ENCODE results near the gene CDK5RAP2.

CDK5RAP2 gene

GRCh38 chr9:120386390-120387131 lies 193.4 kb downstream of the CDK5RAP2 start:
- Histone ChIP-seq H2AFZ (ENCODE audit: low read length) (no peak overlapping the region), H3K18ac (ENCODE audit: low read length) (no peak overlapping the region), H2BK15ac (ENCODE audit: low read length) (no peak overlapping the region), H3K4me2 (ENCODE audit: insufficient read depth, low read length, poor library complexity, severe bottlenecking) (no peak overlapping the region), H3K4me1 (ENCODE audit: control insufficient read depth in 2 of 2, insufficient read depth in 1 of 2, low read depth in 1 of 2, low read length in 2 of 2) (peaks cover 12 to 17% of the 10 kb centered on the region in 2 donors), H3K27me3 (ENCODE audit: control insufficient read depth in 3 of 3, insufficient read depth in 3 of 3, low read depth in 1 of 3, low read length in 3 of 3) (no peaks in the 10 kb centered on the region), H2AK5ac (ENCODE audit: low read depth, low read length) (no peak overlapping the region), H3K23ac (ENCODE audit: low read depth, low read length, poor library complexity) (no peak overlapping the region), H4K8ac (ENCODE audit: low read depth, low read length) (no peak overlapping the region), H3K9ac (ENCODE audit: low read depth, low read length, poor library complexity) (no peak overlapping the region), H3K4ac (ENCODE audit: low read length) (no peak overlapping the region), H2BK120ac (ENCODE audit: low read depth, low read length) (no peak overlapping the region), H2BK5ac (ENCODE audit: low read length) (no peak overlapping the region), H2BK12ac (ENCODE audit: low read length) (no peak overlapping the region), H4K91ac (ENCODE audit: low read depth, low read length, poor library complexity) (no peak overlapping the region), H3K36me3 (replicated peaks in 1 of 2; ENCODE audit: control insufficient read depth in 2 of 2, insufficient read depth in 2 of 2, low read length in 2 of 2) (peaks cover 22 to 49% of the 10 kb centered on the region in 2 donors), H3K14ac (ENCODE audit: low read length) (peak overlapping the region; percentile 41), H3K79me1 (ENCODE audit: low read depth, low read length) (no peaks in the 10 kb centered on the region), H3K4me3 (ENCODE audit: low read length in 2 of 2) (no peak overlapping the region), H3K27ac (replicated peaks; ENCODE audit: low read length) (no peak overlapping the region), H3K9me3 (replicated peaks in 1 of 2; ENCODE audit: control insufficient read depth in 2 of 2, insufficient read depth in 1 of 2, low read depth in 1 of 2, low read length in 2 of 2) (no peaks in the 10 kb centered on the region)
- DNase-seq (ENCODE audit: low spot score): no peak
- no CpG with 5 or more reads among the region's 11 CpGs for WGBS, 2 donors (ENCODE audit: extremely low coverage in 2 of 2, insufficient read length in 2 of 2, insufficient replicate concordance in 1 of 2)

DNA sequence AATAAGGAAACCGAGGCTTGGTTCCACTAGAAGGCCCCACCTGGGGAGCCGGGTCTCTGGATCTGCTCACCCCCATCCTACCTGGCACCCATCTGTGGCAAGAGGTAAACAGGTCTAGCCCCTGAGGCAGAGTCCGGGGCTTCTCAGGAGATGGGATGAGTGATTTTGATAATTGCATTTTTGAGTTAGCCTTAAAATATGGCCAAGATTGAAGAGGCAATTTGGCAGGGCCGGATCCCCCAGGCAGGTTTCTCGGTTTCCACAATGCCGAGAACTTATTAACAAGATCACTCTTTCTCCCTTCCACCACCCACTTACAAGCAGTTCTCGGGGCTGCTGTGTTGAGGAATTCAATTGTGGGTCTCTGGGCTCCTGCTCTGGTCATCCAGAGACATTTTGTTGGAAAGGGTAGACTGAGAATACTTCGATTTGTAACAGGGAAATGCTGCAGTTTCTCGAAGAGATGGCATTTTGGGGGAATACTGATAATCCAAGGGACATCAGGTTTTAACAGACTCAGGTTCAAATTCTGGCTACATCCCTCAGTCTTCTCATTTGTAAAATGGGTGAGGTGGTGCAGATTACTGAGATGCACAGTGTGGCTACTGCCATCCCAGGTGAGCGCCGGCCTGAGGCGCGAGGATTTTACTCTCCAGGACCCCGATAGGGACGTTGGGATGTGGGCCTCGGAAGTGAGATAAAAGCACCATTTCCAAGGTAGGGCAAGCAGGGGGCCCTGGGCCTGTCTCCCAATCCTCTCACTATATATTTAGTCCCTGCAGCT lies 194.2 kb downstream of the CDK5RAP2 start:
- Histone ChIP-seq H2BK120ac (ENCODE audit: low read depth, low read length) (no peak overlapping the region), H3K27me3 (ENCODE audit: control insufficient read depth in 3 of 3, insufficient read depth in 3 of 3, low read depth in 1 of 3, low read length in 3 of 3) (no peaks in the 10 kb centered on the region), H3K14ac (ENCODE audit: low read length) (no peak overlapping the region), H3K18ac (ENCODE audit: low read length) (no peak overlapping the region), H3K36me3 (replicated peaks in 1 of 2; ENCODE audit: control insufficient read depth in 2 of 2, insufficient read depth in 2 of 2, low read length in 2 of 2) (peaks cover 15 to 41% of the 10 kb centered on the region in 2 donors), H3K4me3 (ENCODE audit: low read length in 2 of 2) (no peak overlapping the region), H3K4me2 (ENCODE audit: insufficient read depth, low read length, poor library complexity, severe bottlenecking) (no peak overlapping the region), H2AK5ac (ENCODE audit: low read depth, low read length) (no peak overlapping the region), H3K23ac (ENCODE audit: low read depth, low read length, poor library complexity) (no peak overlapping the region), H2BK12ac (ENCODE audit: low read length) (no peak overlapping the region), H3K27ac (replicated peaks; ENCODE audit: low read length) (no peak overlapping the region), H2AFZ (ENCODE audit: low read length) (no peak overlapping the region), H4K8ac (ENCODE audit: low read depth, low read length) (no peak overlapping the region), H3K4ac (ENCODE audit: low read length) (no peak overlapping the region), H3K79me1 (ENCODE audit: low read depth, low read length) (no peaks in the 10 kb centered on the region), H3K9me3 (replicated peaks in 1 of 2; ENCODE audit: control insufficient read depth in 2 of 2, insufficient read depth in 1 of 2, low read depth in 1 of 2, low read length in 2 of 2) (no peaks in the 10 kb centered on the region), H3K9ac (ENCODE audit: low read depth, low read length, poor library complexity) (no peak overlapping the region), H3K4me1 (ENCODE audit: control insufficient read depth in 2 of 2, insufficient read depth in 1 of 2, low read depth in 1 of 2, low read length in 2 of 2) (peaks cover 12 to 17% of the 10 kb centered on the region in 2 donors), H2BK5ac (ENCODE audit: low read length) (no peak overlapping the region), H4K91ac (ENCODE audit: low read depth, low read length, poor library complexity) (no peak overlapping the region), H2BK15ac (ENCODE audit: low read length) (no peak overlapping the region)
- no peak for DNase-seq (ENCODE audit: low spot score)
- WGBS, 2 donors (ENCODE audit: extremely low coverage in 2 of 2, insufficient read length in 2 of 2, insufficient replicate concordance in 1 of 2): no CpG with 5 or more reads among the region's 16 CpGs

GRCh38 chr9:120384925-120385272 lies 195.1 kb downstream of the CDK5RAP2 start:
- peaks cover 8 to 32% of the 10 kb centered on the region in 2 donors for H3K36me3 ChIP-seq (replicated peaks in 1 of 2; ENCODE audit: control insufficient read depth in 2 of 2, insufficient read depth in 2 of 2, low read length in 2 of 2)
- H3K27ac ChIP-seq (replicated peaks; ENCODE audit: low read length): no peak overlapping the region
- no peak overlapping the region for H3K4ac ChIP-seq (ENCODE audit: low read length)
- H2BK15ac ChIP-seq (ENCODE audit: low read length): no peak overlapping the region
- no peak overlapping the region for H4K8ac ChIP-seq (ENCODE audit: low read depth, low read length)
- no peak overlapping the region for H2BK5ac ChIP-seq (ENCODE audit: low read length)
- H3K79me1 ChIP-seq (ENCODE audit: low read depth, low read length): no peaks in the 10 kb centered on the region
- peaks cover 2% of the 10 kb centered on the region in 2 donors for H3K9me3 ChIP-seq (replicated peaks in 1 of 2; ENCODE audit: control insufficient read depth in 2 of 2, insufficient read depth in 1 of 2, low read depth in 1 of 2, low read length in 2 of 2)
- no peak overlapping the region for H3K18ac ChIP-seq (ENCODE audit: low read length)
- H3K9ac ChIP-seq (ENCODE audit: low read depth, low read length, poor library complexity): no peak overlapping the region
- peaks cover 12 to 17% of the 10 kb centered on the region in 2 donors for H3K4me1 ChIP-seq (ENCODE audit: control insufficient read depth in 2 of 2, insufficient read depth in 1 of 2, low read depth in 1 of 2, low read length in 2 of 2)
- no peak overlapping the region for H3K4me3 ChIP-seq (ENCODE audit: low read length in 2 of 2)
- H3K23ac ChIP-seq (ENCODE audit: low read depth, low read length, poor library complexity): no peak overlapping the region
- H2AK5ac ChIP-seq (ENCODE audit: low read depth, low read length): no peak overlapping the region
- H2AFZ ChIP-seq (ENCODE audit: low read length): no peak overlapping the region
- no peak overlapping the region for H2BK120ac ChIP-seq (ENCODE audit: low read depth, low read length)
- no peak overlapping the region for H4K91ac ChIP-seq (ENCODE audit: low read depth, low read length, poor library complexity)
- WGBS, 2 donors (ENCODE audit: extremely low coverage in 2 of 2, insufficient read length in 2 of 2, insufficient replicate concordance in 1 of 2): no CpG with 5 or more reads among the region's 4 CpGs
- H3K14ac ChIP-seq (ENCODE audit: low read length): no peak overlapping the region
- H3K27me3 ChIP-seq (ENCODE audit: control insufficient read depth in 3 of 3, insufficient read depth in 3 of 3, low read depth in 1 of 3, low read length in 3 of 3): no peaks in the 10 kb centered on the region
- H2BK12ac ChIP-seq (ENCODE audit: low read length): no peak overlapping the region
- H3K4me2 ChIP-seq (ENCODE audit: insufficient read depth, low read length, poor library complexity, severe bottlenecking): no peak overlapping the region
- no peak for DNase-seq (ENCODE audit: low spot score)
